ENCODE data around the gene KLHL2.

Gene KLHL2

DNA sequence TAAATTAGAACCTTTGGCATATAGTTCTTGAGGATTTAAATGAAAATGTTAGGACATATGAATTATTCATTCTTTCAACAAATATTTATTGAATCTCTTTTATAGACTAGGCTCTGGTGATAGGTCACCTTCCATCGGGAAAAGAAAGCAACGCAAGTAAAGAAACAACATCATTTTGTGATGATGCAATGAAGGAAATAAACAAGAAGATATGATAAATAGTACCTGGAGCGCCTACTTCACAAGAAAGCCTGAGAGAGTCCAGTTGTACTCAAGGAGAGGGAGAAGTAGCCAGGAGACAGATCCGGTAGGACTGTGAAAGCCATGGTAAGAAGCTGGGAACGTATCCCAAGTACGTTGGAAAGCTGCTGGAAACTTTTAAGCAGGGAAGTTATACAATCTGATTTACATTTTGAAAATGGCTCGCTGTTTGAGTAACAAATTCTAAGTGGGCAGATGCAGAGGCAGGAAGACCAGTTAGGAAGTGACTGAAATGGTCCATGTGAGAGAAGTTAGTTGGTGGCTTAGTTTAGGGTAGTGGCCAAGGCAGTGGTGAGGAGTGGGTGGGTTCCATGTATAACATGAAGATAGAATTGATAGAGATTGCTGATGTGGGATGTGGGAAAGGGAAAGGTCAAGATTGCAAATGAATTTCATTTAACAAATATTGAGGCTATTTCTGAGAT, 153.8 kb downstream of the KLHL2 start:
- no peak for DNase-seq (ENCODE audit: low read depth in 1 of 2, low spot score in 1 of 2)
- H3K27ac ChIP-seq (replicated peaks): no peak overlapping the region
- TF ChIP-seq GABPA (IDR thresholded peaks at IDR 0.05; ENCODE audit: low read depth): no peak
- TF ChIP-seq, protein P1, sequence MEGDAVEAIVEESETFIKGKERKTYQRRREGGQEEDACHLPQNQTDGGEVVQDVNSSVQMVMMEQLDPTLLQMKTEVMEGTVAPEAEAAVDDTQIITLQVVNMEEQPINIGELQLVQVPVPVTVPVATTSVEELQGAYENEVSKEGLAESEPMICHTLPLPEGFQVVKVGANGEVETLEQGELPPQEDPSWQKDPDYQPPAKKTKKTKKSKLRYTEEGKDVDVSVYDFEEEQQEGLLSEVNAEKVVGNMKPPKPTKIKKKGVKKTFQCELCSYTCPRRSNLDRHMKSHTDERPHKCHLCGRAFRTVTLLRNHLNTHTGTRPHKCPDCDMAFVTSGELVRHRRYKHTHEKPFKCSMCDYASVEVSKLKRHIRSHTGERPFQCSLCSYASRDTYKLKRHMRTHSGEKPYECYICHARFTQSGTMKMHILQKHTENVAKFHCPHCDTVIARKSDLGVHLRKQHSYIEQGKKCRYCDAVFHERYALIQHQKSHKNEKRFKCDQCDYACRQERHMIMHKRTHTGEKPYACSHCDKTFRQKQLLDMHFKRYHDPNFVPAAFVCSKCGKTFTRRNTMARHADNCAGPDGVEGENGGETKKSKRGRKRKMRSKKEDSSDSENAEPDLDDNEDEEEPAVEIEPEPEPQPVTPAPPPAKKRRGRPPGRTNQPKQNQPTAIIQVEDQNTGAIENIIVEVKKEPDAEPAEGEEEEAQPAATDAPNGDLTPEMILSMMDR (IDR thresholded peaks at IDR 0.05; ENCODE audit: insufficient read depth, low read length): no peak
- TF ChIP-seq, protein P2, sequence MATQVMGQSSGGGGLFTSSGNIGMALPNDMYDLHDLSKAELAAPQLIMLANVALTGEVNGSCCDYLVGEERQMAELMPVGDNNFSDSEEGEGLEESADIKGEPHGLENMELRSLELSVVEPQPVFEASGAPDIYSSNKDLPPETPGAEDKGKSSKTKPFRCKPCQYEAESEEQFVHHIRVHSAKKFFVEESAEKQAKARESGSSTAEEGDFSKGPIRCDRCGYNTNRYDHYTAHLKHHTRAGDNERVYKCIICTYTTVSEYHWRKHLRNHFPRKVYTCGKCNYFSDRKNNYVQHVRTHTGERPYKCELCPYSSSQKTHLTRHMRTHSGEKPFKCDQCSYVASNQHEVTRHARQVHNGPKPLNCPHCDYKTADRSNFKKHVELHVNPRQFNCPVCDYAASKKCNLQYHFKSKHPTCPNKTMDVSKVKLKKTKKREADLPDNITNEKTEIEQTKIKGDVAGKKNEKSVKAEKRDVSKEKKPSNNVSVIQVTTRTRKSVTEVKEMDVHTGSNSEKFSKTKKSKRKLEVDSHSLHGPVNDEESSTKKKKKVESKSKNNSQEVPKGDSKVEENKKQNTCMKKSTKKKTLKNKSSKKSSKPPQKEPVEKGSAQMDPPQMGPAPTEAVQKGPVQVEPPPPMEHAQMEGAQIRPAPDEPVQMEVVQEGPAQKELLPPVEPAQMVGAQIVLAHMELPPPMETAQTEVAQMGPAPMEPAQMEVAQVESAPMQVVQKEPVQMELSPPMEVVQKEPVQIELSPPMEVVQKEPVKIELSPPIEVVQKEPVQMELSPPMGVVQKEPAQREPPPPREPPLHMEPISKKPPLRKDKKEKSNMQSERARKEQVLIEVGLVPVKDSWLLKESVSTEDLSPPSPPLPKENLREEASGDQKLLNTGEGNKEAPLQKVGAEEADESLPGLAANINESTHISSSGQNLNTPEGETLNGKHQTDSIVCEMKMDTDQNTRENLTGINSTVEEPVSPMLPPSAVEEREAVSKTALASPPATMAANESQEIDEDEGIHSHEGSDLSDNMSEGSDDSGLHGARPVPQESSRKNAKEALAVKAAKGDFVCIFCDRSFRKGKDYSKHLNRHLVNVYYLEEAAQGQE (IDR thresholded peaks at IDR 0.05; ENCODE audit: insufficient replicate concordance, low read depth): no peak
- no peak for TF ChIP-seq POLR2AphosphoS5 (IDR thresholded peaks at IDR 0.05; ENCODE audit: low read depth)
- no peaks in the 10 kb centered on the region for H3K27me3 ChIP-seq (ENCODE audit: insufficient read depth, poor library complexity, severe bottlenecking)
- H3K4me3 ChIP-seq (replicated peaks; ENCODE audit: insufficient read depth, low read length): no peak overlapping the region

DNA sequence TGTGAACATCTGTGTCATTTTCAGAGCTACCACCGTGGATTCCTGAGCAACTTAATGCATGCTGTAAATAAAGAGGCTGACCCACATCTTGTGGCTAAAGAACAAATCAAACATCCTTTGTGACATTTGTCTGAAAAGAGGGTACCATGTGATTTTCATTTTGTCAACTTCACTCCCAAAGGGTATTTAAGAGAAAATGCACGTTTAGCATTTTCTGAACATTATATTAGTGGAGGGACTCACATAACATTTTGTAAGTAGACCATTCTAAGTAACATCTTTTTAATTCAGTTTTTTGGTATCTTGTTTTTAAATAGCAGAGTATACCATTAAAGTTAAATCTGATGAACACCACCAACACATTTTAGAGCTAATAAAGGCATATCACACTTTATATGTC, 154.4 kb downstream of the KLHL2 start:
- TF ChIP-seq, protein P2 (IDR thresholded peaks at IDR 0.05; ENCODE audit: insufficient replicate concordance, low read depth): no peak
- TF ChIP-seq, protein P1 (IDR thresholded peaks at IDR 0.05; ENCODE audit: insufficient read depth, low read length): no peak
- TF ChIP-seq GABPA (IDR thresholded peaks at IDR 0.05; ENCODE audit: low read depth): no peak
- TF ChIP-seq SPI1 (IDR thresholded peaks at IDR 0.05; ENCODE audit: borderline replicate concordance, low read depth): no peak
- TF ChIP-seq POLR2AphosphoS5 (IDR thresholded peaks at IDR 0.05; ENCODE audit: low read depth): no peak
- Histone ChIP-seq H3K4me3 (replicated peaks; ENCODE audit: insufficient read depth, low read length) (no peak overlapping the region), H3K27ac (replicated peaks) (no peak overlapping the region), H3K27me3 (ENCODE audit: insufficient read depth, poor library complexity, severe bottlenecking) (no peaks in the 10 kb centered on the region)
- no peak for DNase-seq (ENCODE audit: low read depth in 1 of 2, low spot score in 1 of 2)

DNA sequence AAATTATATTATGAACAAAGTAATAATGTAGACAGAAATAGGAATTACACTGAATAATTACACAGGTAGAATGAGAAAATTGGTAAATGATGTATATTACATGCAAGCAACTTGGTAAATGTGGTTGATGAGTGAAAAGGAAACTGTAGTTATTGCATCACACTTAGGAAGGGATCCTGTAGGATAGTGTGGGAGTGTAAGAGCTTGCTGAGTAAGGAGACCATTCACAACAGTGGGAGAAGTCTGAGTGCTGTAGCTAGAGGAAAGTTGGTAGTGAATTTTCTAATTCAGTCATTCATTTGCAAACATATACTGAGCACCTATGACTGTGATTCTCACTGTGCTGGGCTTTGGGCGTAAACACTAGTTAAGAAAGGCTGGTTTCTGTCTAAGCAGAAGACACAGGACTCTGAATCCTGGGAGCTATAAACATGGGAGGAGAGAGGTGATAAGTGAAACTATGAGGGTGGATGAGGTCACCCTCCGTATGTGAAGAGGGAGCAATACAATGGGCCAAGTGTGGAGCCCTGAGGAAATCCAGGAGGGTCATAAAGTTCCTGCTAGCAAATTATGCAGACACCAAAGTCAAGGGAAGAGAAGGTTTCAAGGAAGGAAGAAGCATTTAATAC, 157.2 kb downstream of the KLHL2 start:
- Histone ChIP-seq H3K27ac (replicated peaks) (no peak overlapping the region), H3K27me3 (ENCODE audit: insufficient read depth, poor library complexity, severe bottlenecking) (no peaks in the 10 kb centered on the region), H3K4me3 (replicated peaks; ENCODE audit: insufficient read depth, low read length) (no peak overlapping the region)
- TF ChIP-seq GABPA (IDR thresholded peaks at IDR 0.05; ENCODE audit: low read depth): no peak
- TF ChIP-seq POLR2AphosphoS5 (IDR thresholded peaks at IDR 0.05; ENCODE audit: low read depth): no peak
- no peak for TF ChIP-seq SPI1 (IDR thresholded peaks at IDR 0.05; ENCODE audit: borderline replicate concordance, low read depth)
- TF ChIP-seq, protein P2 (IDR thresholded peaks at IDR 0.05; ENCODE audit: insufficient replicate concordance, low read depth): no peak
- TF ChIP-seq, protein P1 (IDR thresholded peaks at IDR 0.05; ENCODE audit: insufficient read depth, low read length): no peak
- no peak for DNase-seq (ENCODE audit: low read depth in 1 of 2, low spot score in 1 of 2)

All from HL-60 (cell line).